GM19468 (cell line): Measurements from ENCODE around the gene EIF2D.
"Not testable (repeated sequence)": the region's sequence is repeated elsewhere in the genome, so short reads cannot be mapped to it uniquely, and the experiment has no call there.

ENCODE experiments used
- ATAC-seq: cut with Tn5 transposase; IDR thresholded peaks from one replicate; pipeline ENCODE4 v1.9.1; 2021; ENCODE audit warnings: mild to moderate bottlenecking, moderate library complexity, moderate number of reproducible peaks; ENCODE audit not compliant: unreplicated experiment; ENCODE audit errors: extremely low read depth

Gene EIF2D

DNA sequence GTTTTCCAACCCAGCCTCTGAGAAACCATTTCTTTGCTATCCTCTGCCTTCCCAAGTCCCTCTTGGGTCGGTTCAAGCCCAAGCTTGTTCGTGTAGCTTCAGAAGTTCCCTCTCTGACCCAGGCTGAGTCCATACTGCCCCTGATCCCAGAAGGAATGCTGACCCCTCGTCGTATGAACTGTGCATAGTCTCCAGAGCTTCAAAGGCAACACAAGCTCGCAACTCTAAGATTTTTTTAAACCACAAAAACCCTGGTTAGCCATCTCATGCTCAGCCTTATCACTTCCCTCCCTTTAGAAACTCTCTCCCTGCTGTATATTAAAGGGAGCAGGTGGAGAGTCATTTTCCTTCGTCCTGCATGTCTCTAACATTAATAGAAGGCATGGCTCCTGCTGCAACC lies 23.8 kb downstream of the EIF2D start:
- no peak for ATAC-seq

- ATAC-seq = no peak
These were observed 24.4 kb downstream of the EIF2D start for GRCh38 chr1:206587904-206588303.

DNA sequence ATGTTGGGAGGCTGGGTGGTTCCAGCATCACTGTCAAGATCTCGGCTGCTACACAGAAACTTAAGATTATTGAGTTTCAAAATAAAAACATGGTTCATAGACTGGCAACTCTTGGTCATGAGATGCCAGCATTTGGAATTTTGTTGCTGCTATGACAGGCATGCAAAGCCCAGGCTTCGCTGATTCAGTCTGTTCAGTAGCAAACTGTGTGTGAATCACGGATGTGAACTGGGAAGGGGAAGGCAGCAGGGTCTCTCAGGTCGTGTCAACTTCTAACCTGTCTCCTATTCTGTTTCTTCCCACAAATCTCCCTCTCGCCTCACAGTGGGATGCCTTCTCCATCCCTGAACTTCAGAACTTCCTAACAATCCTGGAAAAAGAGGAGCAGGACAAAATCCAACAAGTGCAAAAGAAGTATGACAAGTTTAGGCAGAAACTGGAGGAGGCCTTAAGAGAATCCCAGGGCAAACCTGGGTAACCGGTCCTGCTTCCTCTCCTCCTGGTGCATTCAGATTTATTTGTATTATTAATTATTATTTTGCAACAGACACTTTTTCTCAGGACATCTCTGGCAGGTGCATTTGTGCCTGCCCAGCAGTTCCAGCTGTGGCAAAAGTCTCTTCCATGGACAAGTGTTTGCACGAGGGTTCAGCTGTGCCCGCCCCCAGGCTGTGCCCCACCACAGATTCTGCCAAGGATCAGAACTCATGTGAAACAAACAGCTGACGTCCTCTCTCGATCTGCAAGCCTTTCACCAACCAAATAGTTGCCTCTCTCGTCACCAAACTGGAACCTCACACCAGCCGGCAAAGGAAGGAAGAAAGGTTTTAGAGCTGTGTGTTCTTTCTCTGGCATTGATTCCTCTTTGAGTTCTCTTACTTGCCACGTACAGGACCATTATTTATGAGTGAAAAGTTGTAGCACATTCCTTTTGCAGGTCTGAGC lies 25.5 kb downstream of the EIF2D start:
- no peak for ATAC-seq

DNA sequence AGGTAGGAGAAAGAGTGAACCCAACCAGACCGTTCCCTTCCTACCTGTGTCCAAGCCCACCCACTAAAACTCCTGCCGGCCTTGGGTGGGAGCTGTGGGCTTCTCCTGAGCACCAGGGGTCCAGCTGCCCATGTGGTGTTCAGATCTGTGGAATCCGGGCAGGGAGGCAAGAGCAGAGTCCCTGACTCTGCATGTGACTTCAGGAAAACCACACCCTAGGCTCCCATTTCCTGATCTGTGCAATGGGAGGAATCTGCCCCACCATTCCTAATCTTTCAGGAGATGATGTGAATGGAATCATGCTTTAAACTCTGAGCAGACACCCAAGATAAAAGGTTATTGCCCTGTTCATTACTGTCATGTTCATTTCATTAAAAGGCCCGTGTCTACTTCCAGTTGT lies 27.6 kb downstream of the EIF2D start:
- ATAC-seq = no peak

DNA sequence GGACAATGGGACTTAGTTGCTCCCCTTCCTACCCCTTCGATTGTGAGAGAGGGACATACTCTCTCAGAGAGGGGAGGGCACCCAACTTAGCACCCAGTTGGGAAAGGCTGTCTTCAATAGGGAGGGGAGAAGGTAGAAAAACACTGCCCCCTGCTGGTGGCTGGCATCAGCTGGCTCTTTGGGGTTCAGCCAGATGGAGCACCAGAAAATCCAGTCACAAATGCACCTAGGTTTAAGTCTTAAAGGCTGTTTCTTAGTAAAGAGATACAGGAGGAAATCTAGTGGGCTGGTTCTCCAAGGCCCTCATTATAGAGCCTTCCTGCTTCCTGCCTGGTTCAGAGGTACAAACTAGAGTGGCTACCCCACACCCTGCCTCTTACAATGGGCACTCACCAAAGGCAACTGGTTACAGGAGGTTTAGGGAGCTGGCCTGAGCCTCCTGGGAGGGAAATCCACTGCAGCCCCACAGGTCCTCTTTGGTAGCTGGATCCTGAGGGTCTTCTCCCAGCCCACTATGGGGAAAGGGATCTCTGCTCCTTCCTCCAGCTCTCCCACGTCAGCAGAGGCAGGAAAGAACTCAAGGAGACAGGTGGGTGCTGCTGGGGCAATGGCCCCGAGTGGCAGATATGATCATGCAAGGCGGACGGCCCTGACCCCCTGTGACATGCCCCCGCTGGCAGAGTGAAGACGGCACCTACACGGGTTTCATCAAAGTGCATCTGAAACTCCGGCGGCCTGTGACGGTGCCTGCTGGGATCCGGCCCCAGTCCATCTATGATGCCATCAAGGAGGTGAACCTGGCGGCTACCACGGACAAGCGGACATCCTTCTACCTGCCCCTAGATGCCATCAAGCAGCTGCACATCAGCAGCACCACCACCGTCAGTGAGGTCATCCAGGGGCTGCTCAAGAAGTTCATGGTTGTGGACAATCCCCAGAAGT lies 28.3 kb downstream of the EIF2D start:
- no peak for ATAC-seq

DNA sequence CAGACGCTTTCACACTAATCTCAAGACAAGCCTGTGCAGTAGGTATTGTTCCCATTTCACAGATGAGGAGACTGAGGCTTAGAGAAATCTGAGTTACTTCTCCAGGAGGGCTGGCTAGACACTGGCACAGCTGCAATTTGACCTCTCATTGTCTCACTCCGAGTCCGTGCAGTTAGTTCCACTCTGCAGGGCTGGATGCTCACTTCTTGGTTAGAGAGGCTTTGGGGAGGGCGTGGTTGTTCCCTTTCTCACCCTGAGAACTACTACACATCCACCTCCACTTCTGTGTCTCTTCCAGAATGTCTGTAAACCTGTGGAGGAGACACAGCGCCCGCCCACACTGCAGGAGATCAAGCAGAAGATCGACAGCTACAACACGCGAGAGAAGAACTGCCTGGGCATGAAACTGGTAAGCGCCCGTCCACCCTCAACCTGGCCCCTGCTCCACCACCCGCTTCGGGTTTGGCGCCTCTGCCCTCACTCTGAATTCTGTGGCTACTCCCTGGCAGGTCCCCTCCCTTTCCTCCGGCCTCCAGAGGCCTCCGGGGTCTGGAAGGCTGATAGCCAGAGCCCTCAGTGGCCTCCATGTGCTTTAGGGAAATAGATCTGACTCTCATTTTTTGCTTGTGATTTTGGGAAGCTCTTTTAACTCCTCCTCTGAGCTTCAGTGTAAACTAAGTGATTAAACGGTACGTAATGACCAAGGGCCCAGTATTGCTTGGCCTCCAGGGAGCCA lies 29.1 kb downstream of the EIF2D start:
- no peak for ATAC-seq

DNA sequence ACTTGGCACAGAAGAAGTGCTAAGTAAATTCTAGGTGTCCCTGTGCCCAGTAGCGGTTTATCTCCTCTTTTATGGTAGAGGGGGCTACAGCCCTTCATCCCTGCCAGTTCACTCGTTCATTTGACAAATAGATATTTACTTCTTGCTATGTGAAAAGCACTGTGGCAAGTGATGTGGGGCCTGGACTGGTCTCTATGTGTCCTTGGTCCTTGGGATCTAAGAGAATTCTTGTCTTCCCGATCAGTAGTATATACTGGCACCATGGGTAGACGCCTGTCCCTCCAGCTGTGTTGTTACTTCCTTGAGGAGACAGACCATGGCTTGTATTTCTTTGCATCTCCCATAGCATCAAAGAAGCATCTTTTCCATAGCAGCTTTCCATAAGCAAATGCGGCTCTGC lies 29.7 kb downstream of the EIF2D start:
- ATAC-seq = no peak

GRCh38 chr1:206581571-206581981 lies 30.7 kb downstream of the EIF2D start:
- ATAC-seq = no peak

DNA sequence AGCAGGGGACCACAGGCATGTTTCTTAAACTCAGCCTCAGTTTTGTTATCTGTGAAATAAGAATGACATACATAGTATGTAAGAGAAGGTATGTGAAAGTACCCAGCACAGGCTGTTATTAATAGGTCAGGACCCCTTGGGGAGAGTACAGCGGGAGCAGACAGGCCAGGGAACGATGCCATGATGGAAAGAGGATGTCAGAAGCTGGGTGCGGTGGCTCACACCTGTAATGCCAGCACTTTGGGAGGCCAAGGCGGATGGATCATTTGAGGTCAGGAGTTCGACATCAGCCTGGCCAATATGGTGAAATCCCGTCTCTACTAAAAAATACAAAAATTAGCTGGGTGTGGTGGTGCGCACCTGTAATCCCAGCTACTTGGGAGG lies 31.2 kb downstream of the EIF2D start:
- ATAC-seq = not testable (repeated sequence)

GRCh38 chr1:206580438-206581113 lies 31.7 kb downstream of the EIF2D start:
- no peak for ATAC-seq

- peak; percentile 56 for ATAC-seq
These were observed 32.4 kb downstream of the EIF2D start for GRCh38 chr1:206579747-206580437.

GRCh38 chr1:206578978-206579374 lies 33.3 kb downstream of the EIF2D start:
- ATAC-seq = no peak

DNA sequence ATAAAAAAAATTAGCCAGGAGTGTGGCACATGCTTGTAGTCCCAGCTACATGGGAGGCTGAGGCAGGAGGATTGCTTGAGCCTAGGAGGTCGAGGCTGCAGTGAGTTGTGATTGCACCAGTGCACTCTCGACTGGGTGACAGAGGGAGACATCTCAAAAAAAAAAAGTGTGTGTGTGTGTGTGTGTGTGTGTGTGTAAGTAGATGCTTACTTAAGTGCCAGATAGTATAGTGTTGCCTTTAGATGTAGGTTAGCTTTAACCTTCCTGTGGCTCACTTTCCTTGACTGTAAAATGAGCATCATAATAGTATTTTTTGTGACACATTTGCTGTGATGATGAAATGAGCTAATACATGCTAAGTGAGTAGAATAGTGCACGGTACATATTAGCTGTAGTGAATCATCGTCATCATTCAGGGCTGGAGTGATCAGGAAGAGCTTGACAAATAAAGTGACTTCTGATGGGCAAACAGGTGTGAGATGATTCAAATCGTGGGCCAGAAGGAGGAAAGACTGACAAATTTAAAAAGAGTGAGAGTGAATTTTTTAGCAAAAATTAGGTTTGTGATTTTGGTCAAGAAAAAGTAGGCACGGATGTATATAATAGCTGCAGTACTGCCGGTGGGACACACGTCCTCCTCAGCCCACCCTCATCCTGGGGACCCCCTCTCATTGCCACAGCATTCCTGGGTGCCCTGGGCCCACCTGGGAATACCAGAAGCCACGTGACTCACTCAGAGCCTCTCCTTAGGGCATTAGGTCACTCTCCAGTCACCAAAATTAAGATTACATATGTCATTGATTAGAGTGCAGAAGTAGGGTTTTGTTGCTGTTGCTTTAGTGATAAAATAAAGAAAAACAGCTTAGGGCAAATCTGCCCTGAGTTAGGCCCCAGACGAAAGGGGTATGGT lies 33.9 kb downstream of the EIF2D start:
- ATAC-seq = no peak

DNA sequence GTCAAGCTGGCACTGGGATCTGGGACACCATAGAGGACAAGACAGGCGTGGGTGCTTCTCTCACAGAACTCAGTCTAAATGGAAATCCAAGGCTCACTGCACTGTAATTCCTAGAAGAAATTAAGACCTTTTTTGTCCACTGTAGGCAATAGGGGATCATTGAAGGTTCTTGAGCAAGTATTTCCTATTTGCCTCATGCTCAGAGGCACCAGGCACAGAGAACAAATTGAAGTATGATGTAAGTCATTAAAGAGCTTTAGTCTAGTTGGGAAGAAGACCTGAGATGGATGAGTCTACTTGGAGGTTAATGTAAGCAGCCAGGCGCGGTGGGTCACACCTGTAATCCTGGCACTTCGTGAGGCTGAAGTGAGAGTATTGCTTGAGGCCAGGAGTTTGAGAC lies 34.6 kb downstream of the EIF2D start:
- ATAC-seq = no peak

GRCh38 chr1:206575894-206576737 lies 36.1 kb downstream of the EIF2D start:
- no peak for ATAC-seq

GRCh38 chr1:206575165-206575893 lies 36.9 kb downstream of the EIF2D start:
- no peak for ATAC-seq

DNA sequence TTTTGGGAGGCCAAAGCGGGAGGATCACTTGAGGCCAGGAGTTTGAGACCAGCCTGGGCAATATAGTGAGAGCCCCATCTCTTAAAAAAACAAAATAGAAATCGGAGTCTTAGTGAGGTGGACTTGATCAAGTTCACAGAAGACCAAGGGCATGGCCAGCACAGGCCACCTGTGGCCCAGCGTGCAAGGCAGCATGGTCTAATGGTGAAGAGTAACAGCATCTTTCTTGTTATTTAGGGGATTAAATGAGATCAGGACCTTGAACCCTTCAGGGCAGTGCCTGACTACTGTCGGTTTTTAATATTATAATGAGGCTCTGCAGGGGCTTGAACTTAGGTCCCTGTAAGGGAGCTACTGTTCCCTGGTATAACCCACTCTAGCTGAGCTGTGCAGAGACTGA lies 38.5 kb downstream of the EIF2D start:
- no peak for ATAC-seq
